Measurements from ENCODE around the gene MRM2.
A peak's percentile ranks its signal among the peaks of the same experiment; 100 is the strongest.

The MRM2 gene

DNA sequence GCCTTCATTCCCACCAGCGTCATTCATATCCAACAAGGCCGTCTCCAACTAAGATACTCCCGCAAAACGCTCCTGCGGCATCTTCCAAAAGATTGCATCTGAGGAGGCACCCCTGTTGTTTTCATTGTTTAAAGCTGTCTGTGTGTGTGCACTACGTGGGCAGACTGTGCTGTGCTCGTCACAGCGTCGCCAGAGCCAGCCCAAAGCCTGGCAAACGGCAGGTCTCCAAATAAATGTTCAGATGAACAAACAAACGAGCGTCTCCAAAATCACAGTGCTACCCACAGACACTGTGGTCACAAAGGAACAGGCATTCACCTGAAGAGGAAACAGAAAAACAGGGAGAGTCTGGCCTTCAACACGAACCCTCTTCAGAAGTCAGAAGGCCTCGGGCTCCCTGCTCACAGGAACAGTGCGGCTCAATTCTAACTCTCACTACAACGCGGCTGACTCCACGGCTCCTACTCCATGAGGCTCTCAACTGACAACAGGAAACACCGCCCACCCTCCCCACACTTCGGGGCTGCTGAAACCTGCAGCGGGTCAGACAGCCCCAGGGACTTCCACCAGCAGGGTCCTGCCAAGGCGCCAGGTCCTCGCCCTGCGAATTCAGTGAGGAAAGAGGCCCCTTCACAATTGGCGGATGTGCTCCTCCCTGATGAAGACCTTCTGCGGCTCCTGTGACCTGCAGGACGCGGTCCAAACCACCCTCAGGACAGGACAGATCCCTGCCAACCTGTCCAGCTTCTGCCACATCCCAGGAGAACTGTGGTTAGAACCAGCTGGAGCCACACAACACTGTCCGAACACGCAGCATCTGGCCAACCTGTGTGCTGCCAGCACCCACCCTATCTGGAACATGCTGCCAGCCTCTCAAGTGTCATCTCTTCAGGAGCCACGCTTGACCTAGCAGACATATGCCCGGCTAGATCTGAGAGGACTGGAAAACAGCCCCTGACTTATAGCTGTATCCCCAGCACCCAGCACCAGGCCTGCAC is 45.3 kb downstream of the MRM2 start:
- Histone ChIP-seq H3K27ac (no peak overlapping the region), H3K4me3 (no peak overlapping the region)
- TF ChIP-seq, protein P1, sequence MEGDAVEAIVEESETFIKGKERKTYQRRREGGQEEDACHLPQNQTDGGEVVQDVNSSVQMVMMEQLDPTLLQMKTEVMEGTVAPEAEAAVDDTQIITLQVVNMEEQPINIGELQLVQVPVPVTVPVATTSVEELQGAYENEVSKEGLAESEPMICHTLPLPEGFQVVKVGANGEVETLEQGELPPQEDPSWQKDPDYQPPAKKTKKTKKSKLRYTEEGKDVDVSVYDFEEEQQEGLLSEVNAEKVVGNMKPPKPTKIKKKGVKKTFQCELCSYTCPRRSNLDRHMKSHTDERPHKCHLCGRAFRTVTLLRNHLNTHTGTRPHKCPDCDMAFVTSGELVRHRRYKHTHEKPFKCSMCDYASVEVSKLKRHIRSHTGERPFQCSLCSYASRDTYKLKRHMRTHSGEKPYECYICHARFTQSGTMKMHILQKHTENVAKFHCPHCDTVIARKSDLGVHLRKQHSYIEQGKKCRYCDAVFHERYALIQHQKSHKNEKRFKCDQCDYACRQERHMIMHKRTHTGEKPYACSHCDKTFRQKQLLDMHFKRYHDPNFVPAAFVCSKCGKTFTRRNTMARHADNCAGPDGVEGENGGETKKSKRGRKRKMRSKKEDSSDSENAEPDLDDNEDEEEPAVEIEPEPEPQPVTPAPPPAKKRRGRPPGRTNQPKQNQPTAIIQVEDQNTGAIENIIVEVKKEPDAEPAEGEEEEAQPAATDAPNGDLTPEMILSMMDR (IDR thresholded peaks at IDR 0.05) = no peak
- peak; percentile 62 for DNase-seq (ENCODE audit: low spot score)

DNA sequence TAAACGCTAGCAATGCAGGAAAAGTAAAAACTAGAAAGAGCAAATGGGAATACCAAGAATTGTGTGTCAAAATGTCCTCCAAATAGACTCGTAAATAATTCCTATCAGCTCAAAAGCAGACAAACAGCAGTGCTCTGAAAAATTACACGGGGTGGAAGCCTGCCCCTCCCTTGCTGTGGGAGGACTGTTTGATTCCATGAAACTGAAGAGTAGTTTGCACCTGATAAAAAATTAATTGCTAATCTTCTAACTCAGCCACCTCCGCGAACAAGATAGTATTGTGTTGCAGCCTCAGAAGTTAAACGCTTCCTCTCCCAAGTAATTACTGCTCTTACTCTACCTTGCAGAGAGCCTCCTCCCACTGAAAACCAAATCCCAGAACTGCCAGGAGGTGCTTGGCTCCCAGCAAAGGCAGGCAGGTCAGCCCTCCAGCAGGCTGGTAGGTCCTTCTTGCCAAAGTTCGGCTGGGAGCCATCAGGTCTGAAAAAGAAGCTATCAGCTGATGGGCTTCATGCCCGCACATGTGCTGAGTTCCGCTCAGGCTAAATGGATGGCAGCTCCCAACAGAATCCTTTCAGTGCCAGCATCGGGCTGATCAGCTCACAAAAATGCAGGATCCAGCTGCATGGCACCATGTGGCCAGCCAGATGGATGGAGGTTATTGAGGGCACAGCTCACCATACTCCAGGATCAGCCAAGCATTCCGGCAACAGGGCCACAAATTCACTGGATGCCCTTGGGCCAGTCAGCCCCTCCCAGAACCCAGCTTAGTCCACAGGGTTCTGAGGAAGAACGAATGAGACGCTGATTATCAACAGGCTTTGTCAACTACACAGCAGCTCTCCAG is 46.4 kb downstream of the MRM2 start:
- TF ChIP-seq, protein P1 (IDR thresholded peaks at IDR 0.05) = no peak
- no peak overlapping the region for H3K27ac ChIP-seq
- DNase-seq (ENCODE audit: low spot score) = no peak
- no peak overlapping the region for H3K4me3 ChIP-seq

DNA sequence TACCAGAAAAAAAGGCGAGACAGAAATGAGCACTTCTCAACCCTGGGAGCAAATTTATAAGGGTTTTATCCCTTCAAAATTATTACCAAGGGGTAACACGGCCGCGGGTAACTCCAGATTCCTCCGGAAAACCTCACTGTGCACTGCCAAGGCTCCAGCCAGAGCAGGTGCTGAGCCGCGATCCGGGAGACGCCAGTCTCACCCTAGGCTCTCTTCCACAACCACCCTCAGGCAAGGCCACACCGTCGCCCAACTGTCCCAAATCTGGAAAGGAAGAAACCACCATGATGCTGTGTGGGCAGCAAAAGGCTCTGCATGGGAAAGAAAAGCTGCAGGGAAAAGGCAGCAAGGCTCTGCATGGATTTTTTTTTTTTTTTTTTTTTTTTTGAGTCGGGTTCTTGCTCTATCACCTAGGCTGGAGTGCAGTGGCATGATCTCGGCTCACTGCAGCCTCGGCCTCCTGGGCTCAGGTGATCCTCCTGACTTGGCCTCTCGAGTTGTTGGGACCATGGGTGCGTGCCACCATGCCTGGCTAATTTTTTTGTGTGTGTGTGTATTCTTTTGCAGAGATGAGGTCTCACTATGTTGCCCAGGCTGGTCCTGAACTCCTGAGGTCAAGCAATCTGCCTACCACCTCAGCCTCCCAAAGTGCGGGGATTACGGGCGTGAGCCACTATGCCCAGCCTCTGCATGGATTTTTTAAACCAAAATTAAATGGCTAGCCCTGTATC is 48.3 kb downstream of the MRM2 start:
- H3K4me3 ChIP-seq = no peak overlapping the region
- DNase-seq (ENCODE audit: low spot score) = no peak
- H3K27ac ChIP-seq = no peak overlapping the region
- TF ChIP-seq, protein P1 (IDR thresholded peaks at IDR 0.05) = no peak

DNA sequence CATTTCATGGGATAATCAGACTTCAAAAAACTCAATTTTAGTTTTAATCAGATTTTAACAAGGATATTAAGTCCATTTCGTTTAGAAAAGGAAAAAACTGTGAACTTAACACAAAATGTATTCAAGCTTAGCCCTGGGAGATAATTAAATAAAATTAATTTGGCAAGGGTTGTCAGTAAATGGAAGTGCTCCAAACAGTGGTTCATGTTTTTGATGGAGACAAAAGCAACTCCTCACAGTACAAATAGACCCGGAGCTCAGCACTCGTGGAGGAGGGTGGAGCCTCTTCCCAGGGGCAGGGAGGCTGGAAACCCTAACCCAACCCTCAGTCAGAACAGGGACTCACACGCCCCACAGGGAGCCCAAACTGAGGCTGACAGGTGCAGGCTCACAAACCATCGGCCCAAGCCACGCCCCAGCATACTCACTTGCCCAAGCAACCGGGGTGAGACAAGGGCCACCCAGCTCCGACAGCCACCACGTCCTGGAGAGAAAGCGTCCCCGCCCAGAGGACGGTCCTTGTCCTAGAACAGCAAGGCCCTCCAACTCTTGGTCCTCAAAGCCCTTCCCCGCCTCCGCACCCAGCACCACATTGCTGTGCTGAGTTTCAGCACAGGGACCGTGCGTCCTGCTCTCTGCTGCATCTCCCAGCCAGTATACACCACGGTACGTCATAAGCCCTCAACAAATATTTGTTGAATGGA is 49.0 kb downstream of the MRM2 start:
- TF ChIP-seq, protein P1 (IDR thresholded peaks at IDR 0.05) = no peak
- no peak overlapping the region for H3K4me3 ChIP-seq
- no peak overlapping the region for H3K27ac ChIP-seq
- DNase-seq (ENCODE audit: low spot score) = peak; percentile 70

DNA sequence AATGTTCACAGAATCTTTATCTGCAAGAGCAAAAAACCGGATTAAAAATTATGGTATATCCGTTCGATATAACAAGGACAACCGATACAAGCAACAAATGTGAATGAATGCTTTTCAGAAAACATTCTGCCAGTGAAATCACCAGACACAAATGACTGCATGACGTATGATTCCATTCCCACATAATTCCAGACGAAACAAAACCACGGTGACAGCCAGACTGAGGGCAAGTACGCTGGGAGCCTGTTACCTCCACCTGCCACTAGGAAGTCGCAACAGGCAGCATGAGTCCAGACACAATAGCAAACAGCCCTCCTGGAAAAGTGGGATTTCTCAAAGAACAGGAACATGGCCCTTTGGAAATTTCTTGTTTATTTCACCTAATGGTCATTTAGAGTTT is 51.0 kb downstream of the MRM2 start:
- Histone ChIP-seq H3K4me3 (no peak overlapping the region), H3K27ac (no peak overlapping the region)
- TF ChIP-seq, protein P1 (IDR thresholded peaks at IDR 0.05) = no peak
- no peak for DNase-seq (ENCODE audit: low spot score)

DNA sequence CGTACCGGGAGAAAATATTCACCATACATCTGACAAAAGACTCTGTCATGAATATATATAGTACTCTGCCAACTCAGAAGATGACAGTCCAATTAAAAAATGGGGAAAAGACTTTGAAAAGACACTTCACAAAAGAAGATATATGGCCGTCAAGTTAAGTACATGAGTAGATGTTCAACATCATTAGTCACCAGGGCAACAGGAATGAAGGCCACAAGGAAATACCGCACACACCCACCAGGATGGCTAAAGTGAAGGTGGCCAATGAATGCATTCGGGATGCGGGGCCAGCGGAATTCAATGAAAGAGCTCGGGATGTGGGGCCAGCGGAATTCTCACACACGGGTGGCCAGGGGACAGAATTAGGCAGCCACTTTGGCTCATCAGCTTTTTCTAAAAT is 51.5 kb downstream of the MRM2 start:
- Histone ChIP-seq H3K4me3 (no peak overlapping the region), H3K27ac (no peak overlapping the region)
- DNase-seq (ENCODE audit: low spot score) = no peak
- TF ChIP-seq, protein P1 (IDR thresholded peaks at IDR 0.05) = no peak

All from coronary artery (tissue), 2 donors.